GM18519 (cell line): Measurements from ENCODE around the gene SYNJ2.

ENCODE experiments used
- ATAC-seq: cut with Tn5 transposase; IDR thresholded peaks from one replicate; pipeline ENCODE4 v1.9.1; 2021; ENCODE audit warnings: mild to moderate bottlenecking, moderate library complexity; ENCODE audit not compliant: unreplicated experiment, low FRiP score

SYNJ2 gene

DNA sequence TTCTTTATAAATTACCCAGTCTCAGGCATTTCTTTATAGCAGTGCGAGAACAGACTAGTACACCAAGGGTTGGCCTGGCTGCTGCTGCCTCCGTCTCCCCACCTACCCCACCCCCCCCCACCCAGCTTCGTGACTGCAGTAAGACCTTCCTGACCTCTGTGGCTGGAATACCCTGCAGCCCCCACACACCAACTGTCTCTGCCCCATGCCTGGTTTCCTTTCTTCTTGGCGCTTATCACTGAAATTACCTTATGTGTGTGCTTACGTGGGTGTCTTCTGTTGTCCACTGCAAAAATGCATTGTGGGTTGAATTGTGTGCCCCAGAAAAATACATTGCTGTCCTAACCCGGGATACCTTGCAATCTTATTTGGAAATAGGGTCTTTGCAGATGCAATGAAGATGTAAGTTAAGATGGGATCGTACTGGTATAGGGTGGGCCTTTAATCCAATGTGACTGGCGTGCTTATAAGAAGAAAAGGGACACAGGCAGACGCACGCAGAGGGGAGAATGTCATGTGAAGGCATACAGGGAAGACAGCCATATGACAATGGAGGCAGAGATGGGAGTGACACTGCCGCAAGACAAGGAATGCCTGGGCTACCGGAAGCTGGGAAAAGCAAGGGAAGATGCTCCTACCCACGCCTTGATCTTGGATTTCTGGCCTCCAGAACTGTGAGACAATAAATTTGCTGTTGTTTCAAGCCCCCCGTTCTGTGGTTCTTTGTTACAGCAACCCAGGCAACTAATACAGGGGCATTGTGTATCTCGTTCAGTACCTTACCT is 15.4 kb downstream of the SYNJ2 start:
- no peak for ATAC-seq

DNA sequence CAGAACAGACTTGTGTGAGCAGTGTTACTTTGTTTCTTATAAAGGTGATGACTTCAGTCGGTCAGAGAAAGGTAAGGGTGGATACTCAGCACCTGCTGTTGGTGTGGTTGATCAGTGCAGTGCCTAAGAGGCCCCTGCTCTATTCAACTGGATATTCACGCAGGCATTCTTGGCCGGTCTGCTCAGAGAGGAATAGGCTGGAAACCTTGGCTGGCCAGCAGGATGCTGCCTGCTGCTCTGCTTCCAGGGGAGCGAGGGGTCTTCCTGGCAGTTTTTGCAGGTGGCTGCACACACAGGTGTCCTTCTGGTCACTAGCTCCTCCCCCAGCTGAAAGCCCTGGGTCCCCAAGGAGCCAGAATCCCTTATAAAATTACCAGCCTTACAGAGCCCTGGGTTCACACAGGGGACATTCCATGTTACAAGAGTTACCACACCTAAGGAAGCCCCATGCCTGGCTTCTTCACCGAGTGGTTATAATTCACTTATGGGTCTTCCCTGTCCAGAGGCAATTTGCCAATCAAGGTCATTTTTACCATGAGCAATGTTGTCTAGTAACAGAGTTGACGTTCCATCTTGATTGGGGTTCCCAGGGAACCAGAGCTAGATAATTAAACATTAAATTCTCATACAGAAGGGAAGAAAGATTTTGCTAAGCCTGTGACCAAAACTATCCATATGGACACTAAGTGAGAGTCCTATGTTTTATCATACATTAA is 16.4 kb downstream of the SYNJ2 start:
- ATAC-seq, result no peak

DNA sequence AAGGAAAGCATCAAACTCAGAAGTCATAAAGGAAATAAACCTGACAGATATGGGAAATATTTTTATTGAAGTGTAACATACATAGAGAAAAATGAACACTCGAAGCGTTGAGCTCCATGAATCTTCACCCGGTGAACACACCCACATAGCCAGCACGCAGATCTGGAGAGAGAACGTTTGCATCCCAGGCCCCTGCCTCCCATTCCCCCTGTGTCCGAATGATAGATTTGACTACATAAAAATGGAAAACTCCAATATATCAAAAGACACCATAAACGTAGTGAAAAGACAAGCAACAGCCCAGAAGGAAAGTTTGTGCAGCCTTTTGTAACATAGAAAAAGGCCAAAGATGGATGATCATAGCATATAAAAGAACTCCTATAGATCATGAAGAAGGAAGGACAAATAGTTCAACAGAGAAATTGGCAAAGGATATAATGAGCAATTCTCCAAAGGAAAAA is 17.1 kb downstream of the SYNJ2 start:
- ATAC-seq, result no peak

DNA sequence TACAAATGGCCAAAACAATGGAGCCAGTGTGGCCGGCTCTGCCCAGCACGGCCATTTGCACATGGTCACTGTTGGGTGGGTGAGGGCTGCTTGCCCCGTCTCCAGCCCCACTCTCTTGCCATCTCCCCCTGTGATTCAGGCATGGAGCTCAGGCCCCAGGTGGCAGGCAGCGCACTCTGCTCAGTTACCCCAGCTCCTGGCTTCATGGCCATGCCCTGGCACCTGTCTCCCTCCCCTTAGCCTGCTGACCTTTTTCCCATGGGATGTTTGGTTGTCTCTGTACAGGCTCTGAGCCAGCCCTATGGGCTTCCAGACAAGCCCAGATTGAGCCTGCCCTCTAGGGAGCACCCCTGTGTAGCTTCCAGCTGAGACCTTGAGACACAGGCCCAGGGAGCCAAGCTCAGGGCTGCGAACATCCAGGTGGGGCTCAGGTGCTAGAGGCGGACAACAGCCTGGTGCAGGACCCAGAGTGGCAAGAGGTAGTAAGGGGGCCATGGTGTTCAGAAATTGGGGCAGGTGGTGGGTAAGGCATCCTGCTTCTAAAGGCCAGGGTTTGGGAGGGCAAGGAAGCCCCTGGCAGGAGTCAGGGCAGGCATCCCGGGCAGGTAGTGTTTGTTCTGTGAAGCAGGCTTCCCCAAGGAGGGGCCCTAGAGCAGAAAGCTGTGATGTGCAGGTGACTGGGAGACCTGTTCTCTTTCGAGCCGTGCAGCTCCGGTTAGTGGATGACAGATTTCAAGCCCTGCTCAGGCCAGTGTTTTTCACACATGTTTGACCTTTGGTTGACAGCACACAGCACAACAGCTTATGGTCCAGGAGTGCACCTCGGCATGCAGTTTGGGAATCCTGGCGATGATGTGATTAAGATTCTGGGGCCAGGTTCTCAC is 17.7 kb downstream of the SYNJ2 start:
- ATAC-seq, result no peak

DNA sequence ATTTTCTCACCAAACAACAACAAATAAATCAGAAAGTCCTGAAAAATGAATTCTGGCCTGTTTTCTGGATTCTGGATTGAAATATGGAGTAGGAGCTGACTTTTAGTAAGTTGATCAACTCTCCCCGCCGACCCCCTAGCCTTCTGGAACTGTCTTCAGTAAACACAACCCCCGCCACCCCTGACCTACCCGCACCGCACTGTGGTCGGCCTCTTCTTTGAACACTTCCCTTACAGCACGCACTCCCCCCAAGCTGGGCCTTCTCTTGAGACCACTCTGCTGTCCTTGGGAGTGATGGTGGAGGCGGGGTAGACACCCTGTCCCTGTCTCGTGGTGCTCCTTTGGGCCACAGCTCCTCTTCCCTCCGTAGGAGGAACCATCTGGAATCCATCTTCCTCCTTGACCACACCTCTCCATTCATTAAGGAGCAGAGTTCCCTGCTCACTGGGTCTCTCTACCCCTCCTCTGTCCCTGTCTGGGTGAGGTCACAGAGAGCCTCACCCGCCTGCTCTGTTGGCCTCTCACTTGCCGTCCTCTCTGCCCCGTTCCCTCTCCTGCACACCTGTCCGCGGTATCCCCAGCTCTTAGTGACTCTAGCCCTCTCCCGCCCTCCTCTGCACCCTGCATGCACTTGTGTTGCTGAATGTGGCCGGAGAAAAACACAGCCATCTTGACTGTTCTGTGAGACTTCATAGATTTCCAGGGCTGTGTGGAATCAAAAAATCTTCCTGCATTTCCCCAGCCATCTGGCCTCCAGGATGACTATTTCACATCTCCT is 19.1 kb downstream of the SYNJ2 start:
- ATAC-seq, result no peak

DNA sequence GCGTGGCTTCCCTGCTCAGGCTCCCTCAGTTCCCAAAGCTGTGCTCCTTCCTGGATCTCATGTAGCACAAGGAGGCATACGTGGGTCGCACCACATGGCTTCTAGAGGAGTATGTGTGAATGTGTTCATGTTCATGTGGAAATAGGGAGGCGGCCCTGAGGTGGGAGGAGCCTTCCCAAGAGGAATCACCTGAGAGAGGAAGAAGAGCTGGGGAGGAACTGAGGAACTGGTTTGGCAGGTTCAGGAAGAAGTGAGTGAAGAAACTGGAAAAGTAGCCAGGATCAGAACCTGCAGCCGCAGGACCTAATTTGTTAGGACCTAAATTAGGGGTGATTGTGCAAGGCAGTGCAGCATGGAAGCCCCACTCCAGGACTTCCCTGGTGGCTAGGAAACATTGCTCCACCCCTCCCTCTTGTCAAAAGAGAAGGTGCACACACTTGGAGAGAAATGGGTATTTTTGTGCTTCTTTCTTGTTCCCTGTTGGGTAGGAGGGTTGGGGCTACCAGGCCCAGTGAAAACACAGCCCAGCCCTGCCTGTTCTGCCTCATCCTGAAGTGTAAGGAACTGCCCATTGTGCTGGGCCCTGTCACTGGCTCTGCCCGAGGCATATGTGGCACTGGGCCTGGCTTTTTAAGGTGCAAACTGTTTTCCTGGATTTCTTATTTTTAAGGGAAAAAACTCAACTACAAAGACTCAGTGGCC is 20.7 kb downstream of the SYNJ2 start:
- ATAC-seq, result no peak

DNA sequence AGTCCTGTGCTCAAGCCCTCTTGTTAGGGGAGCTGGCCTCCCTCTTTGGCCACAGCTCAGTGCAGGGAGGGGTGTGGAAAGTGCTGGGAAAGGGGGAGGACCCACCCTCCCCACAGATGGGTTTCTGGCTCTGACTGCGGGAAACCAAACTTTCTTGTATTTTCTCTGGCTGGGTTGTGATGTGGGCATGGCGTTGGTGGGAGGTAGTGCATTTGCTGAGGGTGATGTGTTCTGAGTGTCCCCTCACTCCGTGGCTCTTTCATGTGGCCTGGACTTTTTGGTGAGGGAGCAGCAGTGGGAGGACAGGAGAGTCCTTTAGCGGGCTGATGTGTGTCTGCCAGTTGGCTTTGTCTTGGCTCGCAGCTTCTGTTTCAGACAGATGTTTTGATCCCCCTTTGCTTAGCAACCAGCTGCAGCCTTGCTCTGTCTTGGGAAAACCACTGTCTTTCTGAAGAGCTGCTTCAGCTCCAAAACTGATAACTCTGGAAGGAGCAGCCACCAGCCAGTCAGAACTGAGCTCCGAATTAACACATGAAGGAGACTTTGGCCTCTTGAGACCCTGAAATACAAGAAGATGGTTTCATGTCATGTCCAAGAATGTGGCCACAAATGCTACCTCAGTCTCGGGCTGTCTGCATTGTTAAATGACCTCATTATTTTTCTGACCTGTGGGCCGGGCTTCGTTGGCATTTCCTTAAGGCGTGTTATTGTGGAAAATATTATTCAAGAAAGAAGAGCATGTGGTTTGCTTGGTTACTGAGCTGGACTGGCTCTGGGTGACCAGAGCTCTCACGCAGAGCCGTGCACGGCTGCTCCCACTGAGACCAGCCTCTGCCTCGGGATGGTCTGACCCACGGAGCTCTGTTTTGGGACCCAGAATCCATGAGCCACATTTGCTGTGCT is 21.5 kb downstream of the SYNJ2 start:
- ATAC-seq, result no peak

DNA sequence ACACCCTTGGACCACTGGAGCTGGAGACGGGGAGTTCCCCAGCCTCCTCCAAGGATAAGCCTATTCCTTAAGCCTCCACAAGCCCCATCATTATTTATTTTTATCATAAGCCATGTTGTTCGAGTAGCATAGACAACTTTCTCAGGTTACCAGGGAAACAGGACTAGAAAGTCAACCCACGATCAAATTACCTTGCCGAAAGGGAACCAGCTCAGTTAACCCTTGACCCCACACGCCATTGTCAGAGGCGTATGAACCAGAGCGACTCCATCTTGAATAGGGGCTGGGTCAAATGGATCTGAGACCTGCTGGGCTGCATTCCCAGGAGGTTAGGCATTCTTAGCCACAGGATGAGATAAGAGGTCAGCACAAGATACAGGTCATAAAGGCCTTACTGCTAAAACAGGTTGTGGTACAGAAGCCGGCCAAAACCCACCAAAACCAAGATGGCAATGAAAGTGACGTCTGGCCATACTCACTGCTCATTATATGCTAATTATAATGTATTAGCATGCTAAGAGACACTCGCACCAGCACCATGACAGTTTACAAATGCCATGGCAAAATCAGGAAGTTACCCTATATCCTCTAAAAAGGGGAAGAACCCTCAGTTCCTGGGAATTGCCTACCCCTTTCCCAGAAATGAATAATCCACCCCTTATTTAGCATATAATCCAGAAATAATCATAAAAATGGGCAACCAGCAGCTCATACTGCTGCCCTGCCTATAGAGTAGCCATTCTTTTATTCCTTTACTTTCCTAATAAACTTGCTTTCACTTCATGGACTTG is 22.4 kb downstream of the SYNJ2 start:
- ATAC-seq, result no peak

DNA sequence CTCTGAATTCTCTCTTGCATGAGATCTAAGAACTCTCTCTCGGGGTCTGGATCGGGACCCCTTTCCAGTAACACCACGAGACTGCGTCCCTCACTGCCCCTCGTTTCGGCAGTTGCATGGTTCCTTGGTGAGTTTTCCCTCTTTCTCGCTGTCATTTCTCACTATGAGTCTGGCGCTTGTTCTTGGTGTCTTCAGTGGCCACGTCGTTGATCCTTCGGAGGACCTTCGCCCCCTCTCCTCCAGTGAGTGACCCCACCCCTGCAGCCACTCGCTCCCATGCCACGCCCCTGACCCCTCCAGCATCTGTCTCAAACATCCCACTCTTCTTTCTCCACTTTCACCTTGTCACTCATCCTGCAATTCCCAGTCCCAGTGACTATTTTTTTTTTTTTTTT is 23.0 kb downstream of the SYNJ2 start:
- ATAC-seq, result no peak

DNA sequence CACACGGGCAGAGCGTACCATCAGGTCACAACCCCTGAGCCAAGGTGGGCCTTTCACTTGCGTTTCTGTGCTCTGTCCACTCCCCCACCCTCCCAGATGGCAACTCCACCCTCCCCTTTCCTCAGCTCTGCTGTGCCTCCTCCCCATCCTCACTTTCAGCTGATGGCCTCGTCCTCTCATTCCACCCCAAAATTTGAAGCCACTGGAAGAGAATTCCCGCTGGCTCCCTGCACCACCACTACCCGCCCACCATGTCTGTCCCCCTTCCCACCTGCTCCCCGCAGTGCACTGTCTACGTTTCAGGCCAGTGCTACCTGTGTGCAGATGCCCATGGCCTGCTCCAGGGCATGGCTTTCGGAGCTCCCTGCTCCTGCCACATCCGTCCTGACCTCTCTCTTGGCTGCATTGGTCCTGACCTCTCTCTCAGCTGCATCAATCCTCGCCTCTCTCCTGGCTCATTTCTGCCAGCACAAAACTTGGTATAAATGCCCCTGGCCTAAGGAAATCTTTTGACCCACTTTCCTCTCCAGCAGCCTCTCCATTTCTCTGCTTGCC is 24.0 kb downstream of the SYNJ2 start:
- ATAC-seq, result no peak

DNA sequence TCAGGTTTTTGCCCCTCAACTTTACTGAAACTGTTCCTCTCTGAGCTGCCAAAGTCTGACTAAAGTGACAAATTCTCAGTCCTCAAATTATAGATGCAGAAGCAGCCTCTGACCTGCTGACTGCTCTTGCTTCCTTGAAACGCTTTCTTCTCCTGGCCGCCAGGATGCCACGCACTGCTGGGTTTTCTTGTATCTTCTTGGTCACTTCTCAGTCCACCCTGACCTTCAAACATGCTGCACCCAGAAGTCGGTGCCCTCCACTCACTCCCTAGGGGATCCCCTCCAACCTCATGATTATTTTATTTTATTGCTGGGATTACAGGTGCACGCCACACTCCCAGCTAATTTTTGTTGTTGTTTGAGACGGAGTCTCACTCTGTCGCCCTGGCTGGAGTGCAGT is 24.7 kb downstream of the SYNJ2 start:
- ATAC-seq, result no peak

DNA sequence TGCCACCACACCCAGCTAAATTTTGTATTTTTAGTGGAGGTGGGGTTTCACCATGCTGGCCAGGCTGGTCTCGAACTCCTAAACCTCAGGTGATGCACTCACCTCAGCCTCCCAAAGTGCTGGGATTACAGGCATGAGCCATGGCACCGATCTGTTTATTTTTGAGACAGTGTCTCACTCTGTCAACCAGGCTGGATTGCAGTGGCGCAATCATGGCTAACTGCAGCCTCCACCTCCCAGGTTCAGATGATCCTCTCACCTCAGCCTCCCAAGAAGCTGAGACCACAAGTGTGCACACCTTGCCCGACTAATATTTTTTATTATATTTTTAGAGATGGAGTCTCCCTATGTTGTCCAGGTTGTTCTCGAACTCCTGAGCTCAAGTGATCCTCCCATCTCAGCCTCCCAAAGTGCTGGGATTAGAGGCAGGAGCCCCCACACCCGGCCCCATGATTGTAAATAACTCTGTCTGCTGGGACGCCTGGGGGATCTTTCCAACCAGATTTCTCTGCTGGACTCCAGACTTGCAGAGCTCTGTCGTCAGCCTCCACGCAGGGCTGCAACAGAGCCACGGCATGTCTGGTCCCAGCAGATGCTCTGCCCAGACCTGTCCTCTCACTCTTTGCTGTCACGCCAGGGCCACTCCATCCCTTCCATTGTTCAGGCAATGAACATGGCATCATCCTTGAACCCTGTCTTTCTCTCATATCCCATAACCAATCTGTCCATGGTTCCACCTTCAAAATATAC is 25.3 kb downstream of the SYNJ2 start:
- no peak for ATAC-seq

DNA sequence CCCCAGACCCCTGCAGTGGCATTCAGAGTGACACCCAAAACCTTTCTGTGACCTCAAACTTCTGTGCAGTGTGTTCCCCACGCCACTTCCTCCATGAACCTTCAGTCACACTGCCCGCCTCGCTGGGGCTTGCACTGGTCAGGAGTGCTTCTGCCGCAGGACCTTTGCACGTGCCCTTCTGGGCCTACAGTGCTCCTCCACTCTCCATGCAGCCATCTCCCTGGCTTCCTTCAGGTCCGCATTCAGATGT is 27.1 kb downstream of the SYNJ2 start:
- ATAC-seq, result no peak

DNA sequence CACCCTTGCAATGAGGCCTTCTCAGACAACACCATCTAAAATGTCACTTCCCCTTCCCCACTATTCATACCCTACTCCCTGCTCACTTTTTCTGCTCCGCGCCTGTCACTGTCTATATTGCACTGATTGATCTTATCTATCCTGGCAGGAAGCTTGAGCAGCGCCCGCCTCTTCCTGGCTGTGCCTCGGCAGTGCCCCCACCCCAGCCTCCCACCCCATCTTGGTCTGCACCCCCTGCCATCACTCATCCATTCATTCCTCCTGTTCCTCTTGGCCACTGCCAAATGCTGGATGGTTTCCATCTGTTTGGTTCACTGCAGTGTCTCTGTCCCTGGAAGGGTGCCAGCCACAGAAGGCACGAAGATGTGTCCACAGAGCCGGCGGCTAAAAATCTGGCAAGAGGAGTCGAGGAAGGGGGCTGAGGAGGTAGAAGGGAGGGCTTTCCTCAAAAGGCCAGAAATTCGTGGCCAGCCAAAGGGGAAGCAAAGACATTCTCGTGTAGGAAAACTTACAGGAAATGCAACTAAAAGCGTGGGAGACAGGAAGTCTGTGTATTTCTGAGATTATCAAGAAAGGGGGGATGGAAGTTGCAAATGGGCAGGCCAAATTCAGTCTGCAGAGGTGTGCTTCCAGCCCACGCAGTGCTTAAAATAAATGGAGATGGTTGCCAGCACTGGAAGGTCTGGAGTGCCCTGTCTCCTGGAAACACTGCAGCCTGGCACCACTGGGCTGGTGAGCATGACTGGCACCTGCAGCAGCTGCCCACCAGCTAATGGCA is 27.6 kb downstream of the SYNJ2 start:
- no peak for ATAC-seq

DNA sequence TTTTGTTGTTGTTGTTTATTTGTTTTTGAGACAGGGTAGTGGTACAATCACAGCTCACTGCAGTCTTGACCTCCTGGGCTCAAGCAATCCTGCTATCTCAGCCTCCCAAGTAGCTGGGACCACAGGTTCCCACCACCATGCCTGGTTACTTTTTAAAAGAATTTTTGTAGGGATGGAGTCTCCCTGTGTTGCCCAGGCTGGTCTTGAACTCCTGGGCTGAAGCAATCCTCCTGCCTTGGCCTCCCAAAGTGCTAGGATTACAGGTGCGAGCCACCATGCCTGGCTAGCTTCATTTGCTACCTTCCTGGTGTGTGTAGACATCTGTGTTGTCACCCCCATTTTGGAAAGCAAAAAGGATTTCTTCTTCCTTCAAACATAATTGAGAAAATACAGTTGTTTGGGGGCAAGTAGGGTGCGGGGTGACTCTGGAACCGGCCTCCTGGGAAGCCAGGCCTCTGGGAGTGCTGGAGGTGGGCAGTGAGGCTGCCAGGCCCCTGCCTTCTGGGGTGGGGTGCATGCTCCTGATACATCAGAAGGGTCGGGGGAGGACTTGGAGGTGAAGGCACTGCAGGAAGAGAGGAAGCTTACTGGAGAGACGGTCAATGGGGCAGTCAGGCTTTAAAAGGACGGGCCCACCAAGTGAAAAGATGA is 28.4 kb downstream of the SYNJ2 start:
- no peak for ATAC-seq
